Stomach (tissue), 4 donors: ENCODE measurements around the gene RECK.

Experiments used
- EP300 ChIP-seq: sonication (generic); formaldehyde crosslinking; IDR thresholded peaks from one replicate; pipeline ENCODE4 v1.6.1; 2017; ENCODE audit warnings: antibody characterized with exemption
- POLR2A ChIP-seq, 4 donors: fragments of 450-650 bp; IDR thresholded peaks; one replicate each; pipeline ENCODE4 v1.6.1; 2016; ENCODE audit warnings: antibody characterized with exemption in 4 of 4, control low read depth in 2 of 4, mild to moderate bottlenecking in 1 of 4, moderate library complexity in 1 of 4
- POLR2AphosphoS5 ChIP-seq, 3 donors: sonication (generic); formaldehyde crosslinking; IDR thresholded peaks; one replicate each; pipeline ENCODE4 v1.6.1; 2016; ENCODE audit warnings: antibody characterized with exemption in 3 of 3
- TF ChIP-seq, protein P1 (sequence below), 7 experiments: fragments of 450-650 bp in 4 of 7; fragments of 200-600 bp in 3 of 7; sonication (generic) in 3 of 7; IDR thresholded peaks; one replicate each; pipeline ENCODE4 v1.5.1; 2016 to 2019; ENCODE audit warnings: antibody characterized with exemption in 7 of 7, control low read depth in 2 of 7, mild to moderate bottlenecking in 1 of 7

DNA sequence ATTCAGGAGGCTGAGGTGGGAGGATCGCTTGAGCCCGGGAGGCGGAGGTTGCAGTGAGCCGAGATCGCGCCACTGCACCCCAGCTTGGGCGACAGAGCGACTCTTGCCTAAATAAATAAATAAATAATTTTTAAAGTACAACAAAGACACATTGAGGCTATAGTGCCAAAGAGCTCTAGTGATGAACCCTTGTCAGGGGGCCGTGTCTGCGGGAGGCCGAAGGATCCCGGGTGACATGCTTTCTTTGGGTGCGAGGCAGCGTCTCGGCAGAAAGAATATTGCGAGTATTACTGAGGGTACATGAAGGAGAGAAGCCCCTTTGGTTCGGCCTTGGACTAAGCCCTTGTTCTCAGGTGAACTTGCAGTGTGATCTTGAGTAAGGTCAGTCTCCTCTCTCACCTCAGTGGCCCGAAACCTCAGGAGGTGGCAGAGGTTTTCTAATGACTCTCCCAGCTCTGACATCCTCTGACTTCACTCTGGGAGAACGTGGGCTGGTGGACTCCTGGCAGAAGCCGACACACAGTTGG lies 397 bp upstream of the RECK start:
- TF ChIP-seq, protein P1, sequence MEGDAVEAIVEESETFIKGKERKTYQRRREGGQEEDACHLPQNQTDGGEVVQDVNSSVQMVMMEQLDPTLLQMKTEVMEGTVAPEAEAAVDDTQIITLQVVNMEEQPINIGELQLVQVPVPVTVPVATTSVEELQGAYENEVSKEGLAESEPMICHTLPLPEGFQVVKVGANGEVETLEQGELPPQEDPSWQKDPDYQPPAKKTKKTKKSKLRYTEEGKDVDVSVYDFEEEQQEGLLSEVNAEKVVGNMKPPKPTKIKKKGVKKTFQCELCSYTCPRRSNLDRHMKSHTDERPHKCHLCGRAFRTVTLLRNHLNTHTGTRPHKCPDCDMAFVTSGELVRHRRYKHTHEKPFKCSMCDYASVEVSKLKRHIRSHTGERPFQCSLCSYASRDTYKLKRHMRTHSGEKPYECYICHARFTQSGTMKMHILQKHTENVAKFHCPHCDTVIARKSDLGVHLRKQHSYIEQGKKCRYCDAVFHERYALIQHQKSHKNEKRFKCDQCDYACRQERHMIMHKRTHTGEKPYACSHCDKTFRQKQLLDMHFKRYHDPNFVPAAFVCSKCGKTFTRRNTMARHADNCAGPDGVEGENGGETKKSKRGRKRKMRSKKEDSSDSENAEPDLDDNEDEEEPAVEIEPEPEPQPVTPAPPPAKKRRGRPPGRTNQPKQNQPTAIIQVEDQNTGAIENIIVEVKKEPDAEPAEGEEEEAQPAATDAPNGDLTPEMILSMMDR (IDR thresholded peaks at IDR 0.05): no peak
- no peak for TF ChIP-seq EP300
- TF ChIP-seq POLR2A (IDR thresholded peaks at IDR 0.05): no peak
- TF ChIP-seq POLR2AphosphoS5 (IDR thresholded peaks at IDR 0.05): no peak
